H9 (cell line): ENCODE results near the gene CFAP46. TPM values are rescaled to one million over a fixed set of nuclear protein-coding genes. Genes with fewer than 3 reads are reported as not detected.

Experiments used
- DNase-seq: peaks from one replicate; pipeline ENCODE4 v3.0.0-alpha.2; 2017
- H2AFZ ChIP-seq: one replicate; pipeline ENCODE4 v1.6.1; 2013; ENCODE audit warnings: mild to moderate bottlenecking, low read length, control low read depth, moderate library complexity
- H2AK5ac ChIP-seq: 2 replicates; pipeline ENCODE4 v1.6.1; 2013; ENCODE audit warnings: low read length, control low read depth, mixed read lengths; ENCODE audit not compliant: insufficient read length
- H2BK120ac ChIP-seq: one replicate; pipeline ENCODE4 v1.6.1; 2013; ENCODE audit warnings: low read depth, mild to moderate bottlenecking, low read length, control low read depth, inconsistent platforms; ENCODE audit not compliant: poor library complexity, severe bottlenecking
- H2BK12ac ChIP-seq: 2 replicates; pipeline ENCODE4 v1.6.1; 2013; ENCODE audit warnings: low read length, control low read depth, mixed read lengths, low read depth; ENCODE audit not compliant: insufficient read length
- H2BK15ac ChIP-seq: 2 replicates; pipeline ENCODE4 v1.6.1; 2013; ENCODE audit warnings: low read depth, low read length, control low read depth
- H2BK20ac ChIP-seq: one replicate; pipeline ENCODE4 v1.6.1; 2013; ENCODE audit warnings: low read depth, mild to moderate bottlenecking, low read length, control low read depth, inconsistent platforms; ENCODE audit not compliant: poor library complexity, severe bottlenecking
- H2BK5ac ChIP-seq: 2 replicates; pipeline ENCODE4 v1.6.1; 2013; ENCODE audit warnings: low read length, control low read depth, mixed read lengths; ENCODE audit not compliant: insufficient read length
- H3K14ac ChIP-seq: 2 replicates; pipeline ENCODE4 v1.6.1; 2013; ENCODE audit warnings: low read length, control low read depth; ENCODE audit not compliant: insufficient read depth
- H3K18ac ChIP-seq: 2 replicates; pipeline ENCODE4 v1.6.1; 2013; ENCODE audit warnings: low read depth, mild to moderate bottlenecking, mixed read lengths, low read length, control low read depth; ENCODE audit not compliant: insufficient read length
- H3K23ac ChIP-seq: 2 replicates; pipeline ENCODE4 v1.6.1; 2013; ENCODE audit warnings: low read length, control low read depth, mixed read lengths, low read depth; ENCODE audit not compliant: insufficient read length
- H3K23me2 ChIP-seq: 2 replicates; pipeline ENCODE4 v1.6.1; 2013; ENCODE audit warnings: low read depth, mild to moderate bottlenecking, mixed read lengths, low read length, control low read depth; ENCODE audit not compliant: insufficient read length, poor library complexity, severe bottlenecking
- H3K27ac ChIP-seq: 2 replicates; pipeline ENCODE4 v1.5.1; 2013; ENCODE audit warnings: low read length, control low read depth, mixed read lengths, low read depth; ENCODE audit not compliant: insufficient read length
- H3K27me3 ChIP-seq: 2 replicates; pipeline ENCODE4 v1.6.1; 2013; ENCODE audit warnings: low read length, control low read depth, inconsistent platforms; ENCODE audit not compliant: insufficient read depth
- H3K4ac ChIP-seq: 2 replicates; pipeline ENCODE4 v1.6.1; 2013; ENCODE audit warnings: low read depth, mild to moderate bottlenecking, control low read depth, inconsistent platforms, low read length, moderate library complexity
- H3K4me1 ChIP-seq: 2 replicates; pipeline ENCODE4 v1.6.1; 2013; ENCODE audit warnings: low read length, control low read depth, inconsistent platforms; ENCODE audit not compliant: insufficient read depth
- H3K4me2 ChIP-seq: 2 replicates; pipeline ENCODE4 v1.6.1; 2013; ENCODE audit warnings: low read length, control low read depth, mixed read lengths; ENCODE audit not compliant: insufficient read length, insufficient read depth
- H3K56ac ChIP-seq: 2 replicates; pipeline ENCODE4 v1.6.1; 2013; ENCODE audit warnings: low read depth, mild to moderate bottlenecking, mixed read lengths, low read length, control low read depth; ENCODE audit not compliant: insufficient read length
- H3K79me1 ChIP-seq: 2 replicates; pipeline ENCODE4 v1.6.1; 2013; ENCODE audit warnings: low read depth, mild to moderate bottlenecking, moderate library complexity, low read length, control low read depth, inconsistent platforms; ENCODE audit not compliant: insufficient read depth, poor library complexity, severe bottlenecking
- H3K79me2 ChIP-seq: 2 replicates; pipeline ENCODE4 v1.6.1; 2013; ENCODE audit warnings: low read length, control low read depth, inconsistent platforms; ENCODE audit not compliant: insufficient read depth
- H3K9ac ChIP-seq: 2 replicates; pipeline ENCODE4 v1.6.1; 2013; ENCODE audit warnings: low read length, control low read depth, mixed read lengths; ENCODE audit not compliant: insufficient read length; ENCODE audit errors: extremely low read depth
- H3K9me3 ChIP-seq: one replicate; pipeline ENCODE4 v1.6.1; 2013; ENCODE audit warnings: low read depth, low read length, inconsistent platforms; ENCODE audit not compliant: control insufficient read depth
- H3T11ph ChIP-seq: one replicate; pipeline ENCODE4 v1.6.1; 2013; ENCODE audit warnings: mild to moderate bottlenecking, low read length, control low read depth, inconsistent platforms
- H4K20me1 ChIP-seq: one replicate; pipeline ENCODE4 v1.6.1; 2013; ENCODE audit not compliant: control insufficient read depth, insufficient read length, insufficient read depth
- H4K5ac ChIP-seq: 2 replicates; pipeline ENCODE4 v1.6.1; 2013; ENCODE audit warnings: low read depth, mild to moderate bottlenecking, mixed read lengths, low read length, control low read depth; ENCODE audit not compliant: insufficient read length
- H4K8ac ChIP-seq: replicated peaks from 2 replicates; pipeline ENCODE4 v1.6.1; 2013; ENCODE audit warnings: low read length, control low read depth, mixed read lengths, low read depth; ENCODE audit not compliant: insufficient read length
- H4K91ac ChIP-seq: 2 replicates; pipeline ENCODE4 v1.6.1; 2013; ENCODE audit warnings: low read depth, mild to moderate bottlenecking, moderate library complexity, mixed read lengths, low read length, control low read depth; ENCODE audit not compliant: insufficient read length
- H3K27ac Mint-ChIP-seq, 3 experiments: 2 replicates in 2 of 3; 3 replicates in 1 of 3; pipeline ENCODE4 v1.8.0; 2020 to 2021; ENCODE audit warnings: mixed read lengths in 3 of 3, mild to moderate bottlenecking in 1 of 3, moderate library complexity in 1 of 3
- H3K27me3 Mint-ChIP-seq: 2 replicates; pipeline ENCODE4 v1.8.0; 2021; ENCODE audit warnings: low read depth, mild to moderate bottlenecking, moderate library complexity, mixed read lengths
- H3K36me3 Mint-ChIP-seq, 3 experiments: 2 replicates in 2 of 3; 3 replicates in 1 of 3; pipeline ENCODE4 v1.8.0; 2020 to 2021; ENCODE audit warnings: low read depth in 3 of 3, mixed read lengths in 3 of 3; ENCODE audit not compliant: insufficient read depth in 1 of 3
- H3K4me1 Mint-ChIP-seq, 2 experiments: 2 replicates each; pipeline ENCODE4 v1.8.0; 2020; ENCODE audit warnings: mixed read lengths in 2 of 2
- H3K4me3 Mint-ChIP-seq, 2 experiments: 2 replicates in 1 of 2; 3 replicates in 1 of 2; pipeline ENCODE4 v1.8.0; 2020 to 2021; ENCODE audit warnings: mild to moderate bottlenecking in 2 of 2, mixed read lengths in 2 of 2, moderate library complexity in 1 of 2
- H3K9me3 Mint-ChIP-seq, 2 experiments: 2 replicates in 1 of 2; 3 replicates in 1 of 2; pipeline ENCODE4 v1.8.0; 2020; ENCODE audit warnings: mild to moderate bottlenecking in 2 of 2, mixed read lengths in 2 of 2, moderate library complexity in 1 of 2
- WGBS: extraction: QIAGEN DNeasy Blood & Tissue Kit; methylation state at CpG from one replicate; pipeline ENCODE4 v1.1.7; 2013; ENCODE audit warnings: missing lambda C conversion rate, low lambda C conversion rate, mixed read lengths; ENCODE audit not compliant: insufficient read length; ENCODE audit errors: extremely low coverage; 5-methylcytosine and 5-hydroxymethylcytosine counted together
- total RNA-seq: library from RNA; stranded (reverse); gene quantifications from 2 replicates; pipeline ENCODE4 v1.2.1, GENCODE V29; 2021
- TF ChIP-seq, protein P1 (sequence below): fragments of 200-600 bp; sonication (generic); conservative IDR thresholded peaks from 3 replicates; pipeline ENCODE4 v1.8.0; 2021; ENCODE audit warnings: antibody characterized with exemption, mild to moderate bottlenecking

The CFAP46 gene
- total RNA-seq, 1 experiment from 2014 or later, result 3.1 TPM

DNA sequence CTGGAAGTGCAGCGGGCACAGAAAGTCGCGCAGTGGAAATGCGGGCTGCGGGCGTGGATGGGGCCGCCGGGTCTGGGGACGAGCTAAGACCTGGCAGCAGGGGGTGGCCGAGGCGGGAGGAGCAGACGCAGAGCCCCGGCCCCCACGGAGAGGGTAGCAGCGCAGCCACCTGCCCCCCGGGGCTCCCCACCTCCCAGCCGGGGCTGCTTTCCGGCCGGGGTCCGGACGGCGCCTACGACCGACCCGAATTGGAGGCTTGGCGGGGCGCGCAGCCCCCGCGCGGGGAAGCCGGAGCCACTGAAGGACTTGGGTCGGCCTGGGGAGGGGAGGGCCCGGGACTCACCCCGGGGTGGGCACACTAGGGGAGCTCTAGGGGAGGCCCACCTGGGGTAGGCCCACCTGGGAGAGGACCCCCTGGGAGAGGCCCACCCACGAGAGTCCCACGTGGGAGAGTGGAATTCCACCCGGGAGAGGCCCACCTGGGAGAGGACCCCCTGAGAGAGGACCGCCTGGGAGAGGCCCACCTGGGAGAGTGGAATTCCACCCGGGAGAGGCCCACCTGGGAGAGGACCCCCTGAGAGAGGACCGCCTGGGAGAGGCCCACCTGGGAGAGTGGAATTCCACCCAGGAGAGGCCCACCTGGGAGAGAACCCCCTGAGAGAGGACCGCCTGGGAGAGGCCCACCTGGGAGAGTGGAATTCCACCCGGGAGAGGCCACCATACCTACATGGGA lies 854 bp upstream of the CFAP46 start:
- H4K5ac ChIP-seq, result no peak overlapping the region
- no peaks in the 10 kb centered on the region for H3K23me2 ChIP-seq
- peaks cover 11 to 18% of the 10 kb centered on the region in 2 experiments for H3K4me1 Mint-ChIP-seq
- no peak overlapping the region for H2AFZ ChIP-seq
- H3K9me3 Mint-ChIP-seq, result peaks cover 0 to 3% of the 10 kb centered on the region in 2 experiments; a peak in 1 of 5 replicates
- no peak overlapping the region for H2BK20ac ChIP-seq
- H3K4me2 ChIP-seq, result peak overlapping the region; percentile 71
- H3K4me3 Mint-ChIP-seq, result peak overlapping the region; percentile 64 to 86
- H4K91ac ChIP-seq, result no peak overlapping the region
- no peaks in the 10 kb centered on the region for H3K79me2 ChIP-seq
- H3K14ac ChIP-seq, result no peak overlapping the region; the same call in 1 of the 2 replicates
- WGBS, result no CpG with 5 or more reads among the region's 43 CpGs
- H2BK15ac ChIP-seq, result no peak overlapping the region; the same call in 1 of the 2 replicates
- H3K4me1 ChIP-seq, result peaks cover 2% of the 10 kb centered on the region; the same call in 1 of the 2 replicates
- H3K9ac ChIP-seq, result no peak overlapping the region
- no peak overlapping the region for H2BK12ac ChIP-seq
- H3K27ac Mint-ChIP-seq, result no peak overlapping the region
- H4K8ac ChIP-seq, result no peak overlapping the region
- H3K9me3 ChIP-seq, result no peaks in the 10 kb centered on the region
- no peak overlapping the region for H3K27ac ChIP-seq
- H3K18ac ChIP-seq, result no peak overlapping the region
- no peak for DNase-seq
- H3K27me3 ChIP-seq, result no peaks in the 10 kb centered on the region
- H3K56ac ChIP-seq, result no peak overlapping the region
- no peak overlapping the region for H2BK120ac ChIP-seq
- H2AK5ac ChIP-seq, result no peak overlapping the region
- H2BK5ac ChIP-seq, result no peak overlapping the region
- H3K36me3 Mint-ChIP-seq, result no peaks in the 10 kb centered on the region; a peak in 1 of 7 replicates
- no peaks in the 10 kb centered on the region for H3K79me1 ChIP-seq
- peaks cover 25% of the 10 kb centered on the region for H3K27me3 Mint-ChIP-seq
- TF ChIP-seq, protein P1, sequence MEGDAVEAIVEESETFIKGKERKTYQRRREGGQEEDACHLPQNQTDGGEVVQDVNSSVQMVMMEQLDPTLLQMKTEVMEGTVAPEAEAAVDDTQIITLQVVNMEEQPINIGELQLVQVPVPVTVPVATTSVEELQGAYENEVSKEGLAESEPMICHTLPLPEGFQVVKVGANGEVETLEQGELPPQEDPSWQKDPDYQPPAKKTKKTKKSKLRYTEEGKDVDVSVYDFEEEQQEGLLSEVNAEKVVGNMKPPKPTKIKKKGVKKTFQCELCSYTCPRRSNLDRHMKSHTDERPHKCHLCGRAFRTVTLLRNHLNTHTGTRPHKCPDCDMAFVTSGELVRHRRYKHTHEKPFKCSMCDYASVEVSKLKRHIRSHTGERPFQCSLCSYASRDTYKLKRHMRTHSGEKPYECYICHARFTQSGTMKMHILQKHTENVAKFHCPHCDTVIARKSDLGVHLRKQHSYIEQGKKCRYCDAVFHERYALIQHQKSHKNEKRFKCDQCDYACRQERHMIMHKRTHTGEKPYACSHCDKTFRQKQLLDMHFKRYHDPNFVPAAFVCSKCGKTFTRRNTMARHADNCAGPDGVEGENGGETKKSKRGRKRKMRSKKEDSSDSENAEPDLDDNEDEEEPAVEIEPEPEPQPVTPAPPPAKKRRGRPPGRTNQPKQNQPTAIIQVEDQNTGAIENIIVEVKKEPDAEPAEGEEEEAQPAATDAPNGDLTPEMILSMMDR, result no peak
- H3K4ac ChIP-seq, result no peak overlapping the region
- H3K23ac ChIP-seq, result no peak overlapping the region
- H4K20me1 ChIP-seq, result no peaks in the 10 kb centered on the region
- H3T11ph ChIP-seq, result no peak overlapping the region
